ENCODE data around the gene DAO. TPM values are rescaled to one million over a fixed set of nuclear protein-coding genes. Genes with fewer than 3 reads are reported as not detected.

Gene DAO
- polyA plus RNA-seq, 1 of the 3 experiments (the other 2 are of a cell fraction) = not detected

DNA sequence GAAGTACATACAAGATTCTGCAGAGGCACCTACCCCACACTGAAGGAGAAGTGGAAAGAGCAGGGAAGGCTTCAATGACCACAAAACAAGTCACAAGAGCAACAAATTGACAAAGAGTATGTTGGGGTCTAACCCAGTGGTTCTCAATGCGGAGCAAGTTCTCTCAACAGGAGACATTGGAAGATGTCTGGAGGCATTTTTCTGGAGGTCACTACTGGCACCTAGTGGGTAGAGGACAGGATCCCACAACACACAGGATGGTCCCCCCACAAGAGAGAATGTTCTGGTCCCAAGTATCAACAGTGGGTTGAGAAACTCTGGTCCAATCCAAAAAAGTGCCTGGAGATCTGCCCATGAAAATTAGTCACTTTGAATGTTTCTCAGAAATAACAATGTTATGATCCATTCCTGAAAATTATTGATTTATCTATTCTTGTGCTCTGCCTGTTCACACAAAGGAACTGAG, 25.9 kb upstream of the DAO start:
- peak overlapping the region; percentile 24 to 99; a peak in 3 of 4 replicates for H3K27ac ChIP-seq (ENCODE audit: low read depth in 2 of 2, low read length in 1 of 2)
- no peak for DNase-seq
- peaks cover 34 to 35% of the 10 kb centered on the region in 2 experiments for H3K4me1 ChIP-seq (ENCODE audit: control insufficient read depth in 1 of 2, insufficient read depth in 2 of 2, low read depth in 1 of 2, low read length in 1 of 2)
- no peaks in the 10 kb centered on the region for H4K20me1 ChIP-seq (ENCODE audit: insufficient read depth)
- no peak overlapping the region for H2AFZ ChIP-seq (ENCODE audit: low read depth)
- H3F3A ChIP-seq (replicated peaks; ENCODE audit: insufficient read depth) = peaks cover 40% of the 10 kb centered on the region
- CTCF ChIA-PET = interaction anchor here (5.3 kb wide), 1 partner anchor 50 kb away, joined by 29 read pairs; no protein-coding TSS in a partner anchor
- TF ChIP-seq SMC3 (IDR thresholded peaks at IDR 0.05; ENCODE audit: low read depth, low read length) (peak; percentile 22; the same call in 1 of the 2 replicates), RAD21 (IDR thresholded peaks at IDR 0.05; ENCODE audit: low read length) (peak; percentile 55), ELF1 (IDR thresholded peaks at IDR 0.05) (no peak)
- TF ChIP-seq, protein P1, sequence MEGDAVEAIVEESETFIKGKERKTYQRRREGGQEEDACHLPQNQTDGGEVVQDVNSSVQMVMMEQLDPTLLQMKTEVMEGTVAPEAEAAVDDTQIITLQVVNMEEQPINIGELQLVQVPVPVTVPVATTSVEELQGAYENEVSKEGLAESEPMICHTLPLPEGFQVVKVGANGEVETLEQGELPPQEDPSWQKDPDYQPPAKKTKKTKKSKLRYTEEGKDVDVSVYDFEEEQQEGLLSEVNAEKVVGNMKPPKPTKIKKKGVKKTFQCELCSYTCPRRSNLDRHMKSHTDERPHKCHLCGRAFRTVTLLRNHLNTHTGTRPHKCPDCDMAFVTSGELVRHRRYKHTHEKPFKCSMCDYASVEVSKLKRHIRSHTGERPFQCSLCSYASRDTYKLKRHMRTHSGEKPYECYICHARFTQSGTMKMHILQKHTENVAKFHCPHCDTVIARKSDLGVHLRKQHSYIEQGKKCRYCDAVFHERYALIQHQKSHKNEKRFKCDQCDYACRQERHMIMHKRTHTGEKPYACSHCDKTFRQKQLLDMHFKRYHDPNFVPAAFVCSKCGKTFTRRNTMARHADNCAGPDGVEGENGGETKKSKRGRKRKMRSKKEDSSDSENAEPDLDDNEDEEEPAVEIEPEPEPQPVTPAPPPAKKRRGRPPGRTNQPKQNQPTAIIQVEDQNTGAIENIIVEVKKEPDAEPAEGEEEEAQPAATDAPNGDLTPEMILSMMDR (IDR thresholded peaks at IDR 0.05) = peak; percentile 67
- no peaks in the 10 kb centered on the region for H3K9me3 ChIP-seq
- H3K9ac ChIP-seq = peak overlapping the region; percentile 96
- POLR2A ChIA-PET = no interaction called here
- 80% methylated on average over 1 of the region's 1 CpG for WGBS (ENCODE audit: low lambda C conversion rate)
- H3K79me2 ChIP-seq (ENCODE audit: insufficient read depth) = peaks cover 72% of the 10 kb centered on the region
- peak overlapping the region; percentile 94 for H3K4me2 ChIP-seq
- peak overlapping the region in 1 of 2 experiments; percentile 0; a peak in 1 of 4 replicates for H3K4me3 ChIP-seq (ENCODE audit: low read depth in 2 of 2, low read length in 1 of 2)
- no peaks in the 10 kb centered on the region for H3K9me2 ChIP-seq
- peaks cover under 1 to 32% of the 10 kb centered on the region in 2 experiments for H3K36me3 ChIP-seq (replicated peaks in 1 of 2; ENCODE audit: control insufficient read depth in 1 of 2, insufficient read depth in 2 of 2, low read length in 1 of 2)
- H3K27me3 ChIP-seq (ENCODE audit: insufficient read depth) = no peaks in the 10 kb centered on the region

DNA sequence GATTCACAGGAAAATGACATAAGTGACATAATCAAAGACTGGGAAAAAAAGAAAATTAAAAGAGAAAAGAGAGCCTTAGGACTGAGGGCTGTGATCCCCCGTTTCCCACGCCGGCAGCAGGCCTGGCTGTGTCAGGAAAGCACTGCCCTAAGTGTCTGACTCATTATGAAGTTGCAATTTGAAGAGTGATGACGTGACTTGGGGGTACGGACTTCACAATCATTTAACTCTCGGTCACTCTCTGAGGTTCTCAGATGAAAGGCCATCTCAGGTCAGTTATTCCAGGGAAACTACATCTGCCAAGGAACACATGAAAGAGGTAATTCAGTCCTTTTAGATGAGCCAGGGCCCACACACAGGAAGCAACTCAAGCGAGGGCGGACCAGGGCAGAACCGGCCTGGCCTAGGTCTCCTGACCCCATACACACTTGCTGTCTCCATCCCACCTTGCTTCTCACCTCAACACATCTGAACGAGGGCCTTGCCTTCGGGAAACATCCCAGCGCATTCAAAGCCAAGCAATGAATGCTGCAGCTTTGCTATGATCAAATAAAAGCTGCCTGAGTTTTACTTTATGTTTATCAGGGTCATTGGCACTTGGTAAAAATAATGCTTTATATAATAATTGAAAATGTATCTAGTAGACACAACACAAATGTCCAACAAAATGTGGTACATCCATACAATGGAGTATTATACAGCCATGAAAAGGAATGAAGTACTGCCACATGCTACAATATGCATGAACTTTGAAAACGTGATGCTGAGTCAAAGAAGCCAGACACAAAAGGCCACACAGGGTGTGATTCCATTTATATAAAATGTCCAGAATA, 25.2 kb upstream of the DAO start:
- no peak for DNase-seq
- peak overlapping the region; percentile 24 to 99; a peak in 3 of 4 replicates for H3K27ac ChIP-seq (ENCODE audit: low read depth in 2 of 2, low read length in 1 of 2)
- peak overlapping the region; percentile 94 for H3K4me2 ChIP-seq
- peak overlapping the region in 1 of 2 experiments; percentile 0; a peak in 2 of 4 replicates for H3K4me3 ChIP-seq (ENCODE audit: low read depth in 2 of 2, low read length in 1 of 2)
- H3K27me3 ChIP-seq (ENCODE audit: insufficient read depth) = no peaks in the 10 kb centered on the region
- peaks cover 0 to 28% of the 10 kb centered on the region in 2 experiments for H3K36me3 ChIP-seq (replicated peaks in 1 of 2; ENCODE audit: control insufficient read depth in 1 of 2, insufficient read depth in 2 of 2, low read length in 1 of 2)
- H3K9me3 ChIP-seq = no peaks in the 10 kb centered on the region
- 37% methylated on average over 13 of the region's 13 CpGs for WGBS (ENCODE audit: low lambda C conversion rate)
- ChIA-PET POLR2A (no interaction called here), CTCF (no interaction called here)
- no peaks in the 10 kb centered on the region for H4K20me1 ChIP-seq (ENCODE audit: insufficient read depth)
- no peak overlapping the region for H2AFZ ChIP-seq (ENCODE audit: low read depth)
- H3F3A ChIP-seq (replicated peaks; ENCODE audit: insufficient read depth) = peaks cover 37% of the 10 kb centered on the region
- H3K9me2 ChIP-seq = no peaks in the 10 kb centered on the region
- peaks cover 32 to 33% of the 10 kb centered on the region in 2 experiments for H3K4me1 ChIP-seq (ENCODE audit: control insufficient read depth in 1 of 2, insufficient read depth in 2 of 2, low read depth in 1 of 2, low read length in 1 of 2)
- H3K79me2 ChIP-seq (ENCODE audit: insufficient read depth) = peaks cover 66% of the 10 kb centered on the region
- H3K9ac ChIP-seq = peak overlapping the region; percentile 96
- TF ChIP-seq RFX5 (IDR thresholded peaks at IDR 0.05; ENCODE audit: low read length) (no peak), SIN3A (IDR thresholded peaks at IDR 0.05; ENCODE audit: borderline replicate concordance, low read depth, low read length) (peak; percentile 59; the same call in 1 of the 2 replicates), ELF1 (IDR thresholded peaks at IDR 0.05) (no peak), GABPA (IDR thresholded peaks at IDR 0.05; ENCODE audit: low read depth) (no peak), SMC3 (IDR thresholded peaks at IDR 0.05; ENCODE audit: low read depth, low read length) (no peak), MEF2A (IDR thresholded peaks at IDR 0.05; ENCODE audit: borderline replicate concordance, low read depth) (peak; percentile 34; the same call in 1 of the 2 replicates), RCOR1 (IDR thresholded peaks at IDR 0.05; ENCODE audit: low read length) (no peak), RAD21 (IDR thresholded peaks at IDR 0.05; ENCODE audit: low read length) (no peak), TCF12 (IDR thresholded peaks at IDR 0.05) (peak; percentile 72), FOXM1 (IDR thresholded peaks at IDR 0.05; ENCODE audit: low read depth) (no peak), GATA2 (CRISPR knock-in tag; IDR thresholded peaks at IDR 0.05) (no peak), CHD2 (IDR thresholded peaks at IDR 0.05; ENCODE audit: low read length, partially characterized antibody) (no peak), POLR2AphosphoS5 (IDR thresholded peaks at IDR 0.05; ENCODE audit: low read depth, low read length) (peak; percentile 32; the same call in 1 of the 2 replicates), YY1 (IDR thresholded peaks at IDR 0.05; ENCODE audit: low read depth) (no peak), NRF1 (IDR thresholded peaks at IDR 0.05; ENCODE audit: low read depth, low read length) (no peak)
- TF ChIP-seq, protein P2, sequence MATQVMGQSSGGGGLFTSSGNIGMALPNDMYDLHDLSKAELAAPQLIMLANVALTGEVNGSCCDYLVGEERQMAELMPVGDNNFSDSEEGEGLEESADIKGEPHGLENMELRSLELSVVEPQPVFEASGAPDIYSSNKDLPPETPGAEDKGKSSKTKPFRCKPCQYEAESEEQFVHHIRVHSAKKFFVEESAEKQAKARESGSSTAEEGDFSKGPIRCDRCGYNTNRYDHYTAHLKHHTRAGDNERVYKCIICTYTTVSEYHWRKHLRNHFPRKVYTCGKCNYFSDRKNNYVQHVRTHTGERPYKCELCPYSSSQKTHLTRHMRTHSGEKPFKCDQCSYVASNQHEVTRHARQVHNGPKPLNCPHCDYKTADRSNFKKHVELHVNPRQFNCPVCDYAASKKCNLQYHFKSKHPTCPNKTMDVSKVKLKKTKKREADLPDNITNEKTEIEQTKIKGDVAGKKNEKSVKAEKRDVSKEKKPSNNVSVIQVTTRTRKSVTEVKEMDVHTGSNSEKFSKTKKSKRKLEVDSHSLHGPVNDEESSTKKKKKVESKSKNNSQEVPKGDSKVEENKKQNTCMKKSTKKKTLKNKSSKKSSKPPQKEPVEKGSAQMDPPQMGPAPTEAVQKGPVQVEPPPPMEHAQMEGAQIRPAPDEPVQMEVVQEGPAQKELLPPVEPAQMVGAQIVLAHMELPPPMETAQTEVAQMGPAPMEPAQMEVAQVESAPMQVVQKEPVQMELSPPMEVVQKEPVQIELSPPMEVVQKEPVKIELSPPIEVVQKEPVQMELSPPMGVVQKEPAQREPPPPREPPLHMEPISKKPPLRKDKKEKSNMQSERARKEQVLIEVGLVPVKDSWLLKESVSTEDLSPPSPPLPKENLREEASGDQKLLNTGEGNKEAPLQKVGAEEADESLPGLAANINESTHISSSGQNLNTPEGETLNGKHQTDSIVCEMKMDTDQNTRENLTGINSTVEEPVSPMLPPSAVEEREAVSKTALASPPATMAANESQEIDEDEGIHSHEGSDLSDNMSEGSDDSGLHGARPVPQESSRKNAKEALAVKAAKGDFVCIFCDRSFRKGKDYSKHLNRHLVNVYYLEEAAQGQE (IDR thresholded peaks at IDR 0.05; ENCODE audit: low read depth, low read length) = no peak
- TF ChIP-seq, protein P3, sequence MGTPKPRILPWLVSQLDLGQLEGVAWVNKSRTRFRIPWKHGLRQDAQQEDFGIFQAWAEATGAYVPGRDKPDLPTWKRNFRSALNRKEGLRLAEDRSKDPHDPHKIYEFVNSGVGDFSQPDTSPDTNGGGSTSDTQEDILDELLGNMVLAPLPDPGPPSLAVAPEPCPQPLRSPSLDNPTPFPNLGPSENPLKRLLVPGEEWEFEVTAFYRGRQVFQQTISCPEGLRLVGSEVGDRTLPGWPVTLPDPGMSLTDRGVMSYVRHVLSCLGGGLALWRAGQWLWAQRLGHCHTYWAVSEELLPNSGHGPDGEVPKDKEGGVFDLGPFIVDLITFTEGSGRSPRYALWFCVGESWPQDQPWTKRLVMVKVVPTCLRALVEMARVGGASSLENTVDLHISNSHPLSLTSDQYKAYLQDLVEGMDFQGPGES (IDR thresholded peaks at IDR 0.05; ENCODE audit: low read depth, low read length) = no peak
- TF ChIP-seq, protein P4, sequence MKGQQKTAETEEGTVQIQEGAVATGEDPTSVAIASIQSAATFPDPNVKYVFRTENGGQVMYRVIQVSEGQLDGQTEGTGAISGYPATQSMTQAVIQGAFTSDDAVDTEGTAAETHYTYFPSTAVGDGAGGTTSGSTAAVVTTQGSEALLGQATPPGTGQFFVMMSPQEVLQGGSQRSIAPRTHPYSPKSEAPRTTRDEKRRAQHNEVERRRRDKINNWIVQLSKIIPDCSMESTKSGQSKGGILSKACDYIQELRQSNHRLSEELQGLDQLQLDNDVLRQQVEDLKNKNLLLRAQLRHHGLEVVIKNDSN (IDR thresholded peaks at IDR 0.05; ENCODE audit: borderline replicate concordance, low read depth) = no peak
